GM19395 (cell line): ENCODE data around the gene DNMT3A.

ENCODE experiments used
- ATAC-seq: cut with Tn5 transposase; IDR thresholded peaks from one replicate; pipeline ENCODE4 v1.9.1; 2021; ENCODE audit warnings: mild to moderate bottlenecking, moderate library complexity; ENCODE audit not compliant: unreplicated experiment

The DNMT3A gene

DNA sequence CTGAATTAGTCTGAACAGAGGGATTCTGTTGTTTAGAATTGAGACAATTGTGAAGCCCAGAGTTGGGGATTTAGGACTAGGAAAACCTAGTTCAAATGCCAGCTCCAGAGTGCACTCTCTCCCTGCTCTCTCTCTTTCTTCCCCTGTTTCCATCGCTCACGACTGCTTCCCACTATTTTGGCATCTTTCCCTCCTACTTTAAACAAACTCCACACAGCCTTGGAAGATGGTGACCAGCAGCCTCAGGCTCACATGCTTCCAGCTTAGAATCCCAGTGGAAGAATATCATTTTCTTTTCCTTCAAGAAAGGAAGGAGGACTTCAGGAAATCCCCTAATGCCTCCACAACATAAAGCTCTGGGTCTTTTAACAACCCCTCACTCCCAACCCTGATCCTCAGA lies 6.1 kb upstream of the DNMT3A start:
- ATAC-seq, result no peak

DNA sequence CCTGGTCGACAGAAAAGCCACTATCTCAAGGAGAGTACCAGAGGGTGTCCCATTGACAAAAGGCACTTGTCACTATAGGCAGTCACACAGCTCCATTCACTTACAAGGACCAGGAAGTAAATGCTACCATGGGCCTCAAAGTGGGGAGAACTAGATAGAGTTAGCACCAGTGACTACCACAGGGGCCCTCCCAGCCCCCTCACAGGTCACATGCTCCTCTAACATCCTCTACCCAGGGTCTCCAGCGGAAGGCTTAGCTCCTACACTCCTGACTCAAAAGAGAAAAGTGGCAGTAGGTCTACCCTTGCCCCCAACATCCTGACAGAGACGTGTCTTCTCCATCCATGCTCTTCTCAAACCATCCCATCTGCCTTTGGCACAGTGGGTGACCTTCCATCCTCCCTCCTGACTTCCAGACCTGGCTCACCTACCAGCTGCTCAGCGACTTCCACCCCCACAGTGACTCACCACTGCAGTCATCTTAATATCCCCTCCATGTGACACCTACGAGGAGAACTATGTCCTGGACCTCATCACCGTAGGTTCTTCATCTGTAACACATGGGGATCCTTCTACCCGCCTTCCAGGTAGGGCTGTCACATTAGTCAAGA lies 5.6 kb upstream of the DNMT3A start:
- no peak for ATAC-seq

DNA sequence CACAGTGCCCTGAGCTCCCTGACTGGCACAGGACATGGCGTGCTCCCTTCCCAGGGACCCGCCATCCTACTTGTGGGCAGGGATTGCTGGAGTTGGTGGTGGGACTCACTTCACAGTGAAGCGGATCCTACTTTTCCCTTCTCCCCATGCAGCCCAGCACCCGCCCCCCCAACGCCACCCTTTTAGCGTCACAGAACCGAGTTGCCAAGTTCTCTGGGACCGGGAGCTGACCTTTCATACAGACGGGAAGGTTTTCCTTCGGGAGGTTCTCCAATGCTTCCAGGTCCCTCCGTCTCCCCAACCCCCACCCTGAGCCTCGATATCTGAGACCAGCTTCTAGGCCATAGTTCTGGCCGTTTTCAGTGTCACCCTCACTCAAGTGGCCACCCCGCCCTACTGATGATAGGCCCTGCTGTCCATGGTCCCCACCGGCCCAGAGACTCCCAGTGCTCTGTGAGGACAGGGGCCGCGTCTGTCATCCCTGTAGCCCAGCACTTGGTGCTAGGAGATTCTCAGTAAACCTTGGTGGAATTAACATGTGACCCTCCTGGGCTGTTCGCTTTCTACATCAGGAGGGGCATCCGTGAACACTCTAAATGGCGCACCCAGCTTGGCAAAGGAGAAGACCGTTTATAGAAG lies 1.6 kb upstream of the DNMT3A start:
- ATAC-seq, result no peak

DNA sequence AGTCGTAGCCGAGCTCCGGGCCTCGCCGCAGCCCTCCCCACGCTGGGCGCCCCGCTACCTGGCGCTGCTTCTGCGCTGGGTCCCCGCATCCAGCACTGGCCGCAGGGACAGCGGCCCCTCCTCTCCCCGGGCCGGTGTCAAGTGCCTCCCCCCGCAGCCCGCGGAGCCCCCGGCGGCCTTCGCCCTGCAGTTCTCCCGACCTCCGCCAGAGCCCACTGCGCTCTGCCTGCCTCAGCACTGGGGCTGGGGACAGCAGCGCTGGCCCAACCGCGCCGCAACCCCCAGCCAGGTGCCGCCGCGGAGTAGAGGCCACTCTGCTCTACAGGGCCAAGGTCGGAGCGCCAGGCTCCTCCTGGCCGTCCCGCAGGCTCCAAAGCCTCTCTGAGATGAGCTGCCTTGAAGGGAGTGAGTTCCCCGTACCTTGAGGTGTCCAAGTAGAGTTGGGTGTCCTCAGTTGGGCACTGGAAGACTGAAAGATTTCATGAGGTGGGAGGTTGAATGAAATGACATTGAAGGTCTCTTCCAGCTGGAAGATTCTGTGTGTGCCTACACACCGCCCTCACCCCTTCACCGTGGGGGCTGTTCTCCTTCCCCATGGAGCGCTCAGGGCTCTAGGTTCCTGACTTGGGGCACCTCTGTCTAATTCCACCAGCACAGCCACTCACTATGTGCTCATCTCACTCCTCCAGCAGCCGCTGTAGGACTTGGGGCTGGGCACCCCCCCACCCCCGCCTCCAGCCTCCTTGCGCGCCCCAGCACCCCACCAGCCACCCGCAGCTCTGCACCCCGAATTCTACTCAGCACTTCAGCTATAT lies 854 bp upstream of the DNMT3A start:
- ATAC-seq, result peak; percentile 80

DNA sequence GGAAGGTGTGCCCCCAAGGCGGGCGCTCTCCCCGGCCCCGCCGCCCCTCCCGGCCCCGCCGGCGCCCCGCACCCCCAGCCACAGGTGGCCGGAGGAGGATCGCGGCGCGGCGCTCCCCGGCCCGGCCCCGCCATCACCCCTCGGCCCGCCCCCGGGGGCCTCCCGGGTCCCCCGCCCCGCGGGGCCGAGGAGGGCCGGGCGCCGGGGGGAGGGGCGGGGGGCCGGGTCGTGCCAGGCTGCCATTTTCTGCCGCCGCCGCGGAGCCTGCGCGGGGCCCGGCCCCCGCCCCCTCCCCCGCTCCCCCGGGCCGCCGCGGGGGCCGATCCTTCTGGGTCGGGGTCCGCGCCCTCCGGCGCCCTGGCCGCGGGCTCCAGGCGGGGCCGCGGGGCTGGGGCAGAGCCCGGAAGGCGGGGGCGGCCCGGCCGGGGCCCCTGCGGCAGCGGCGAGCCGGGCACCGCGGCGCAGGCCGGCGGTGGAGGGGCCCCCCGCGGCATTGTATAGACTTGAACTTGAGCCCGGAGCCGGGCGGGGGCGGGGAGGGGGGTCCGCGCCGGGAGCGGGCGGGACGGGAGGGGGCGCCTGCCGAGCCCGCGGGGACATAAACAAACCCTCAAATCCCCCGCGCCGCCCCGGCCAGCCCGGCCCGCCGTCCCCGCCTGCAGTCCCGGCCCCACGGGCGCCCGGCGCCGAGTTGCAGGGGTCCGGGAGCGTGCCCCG lies 556 bp downstream of the DNMT3A start:
- no peak for ATAC-seq

DNA sequence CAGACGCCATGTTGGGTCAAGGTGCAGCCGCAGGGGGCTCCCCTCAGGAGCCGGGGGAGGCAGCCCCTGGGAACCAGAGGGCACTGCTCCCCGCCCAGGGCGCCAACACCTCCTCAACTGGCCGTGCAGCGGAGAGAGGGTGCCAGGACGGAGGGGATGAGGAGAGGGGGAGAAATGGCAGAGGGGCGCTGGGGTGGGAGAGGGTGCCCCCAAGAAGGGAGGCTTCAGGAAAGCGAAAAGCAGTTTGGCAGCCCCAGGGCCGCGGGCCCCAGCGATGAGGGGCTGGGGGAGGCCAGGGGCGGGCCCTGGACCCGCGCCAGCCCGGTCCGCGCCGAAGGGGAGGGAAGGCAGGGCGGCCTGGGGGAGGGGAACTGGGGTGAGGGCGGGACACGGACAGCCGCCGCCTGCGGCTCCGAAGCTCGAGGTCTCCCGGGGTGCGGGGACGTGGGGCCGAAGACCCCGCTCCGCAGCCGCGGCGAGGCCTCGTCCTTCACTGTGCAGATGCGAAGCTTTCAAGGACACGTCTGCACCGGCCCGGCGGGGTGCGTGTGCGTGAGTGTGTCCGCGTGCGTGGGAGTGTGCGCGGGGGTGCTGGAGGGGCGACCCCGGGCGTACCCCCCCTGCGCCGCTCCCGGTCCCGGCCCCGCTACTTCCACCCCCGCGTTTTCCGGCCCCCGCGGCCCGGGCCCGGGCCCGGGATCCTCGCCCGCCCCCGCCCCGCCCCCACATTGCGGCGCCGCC lies 1.4 kb downstream of the DNMT3A start:
- ATAC-seq, result no peak

DNA sequence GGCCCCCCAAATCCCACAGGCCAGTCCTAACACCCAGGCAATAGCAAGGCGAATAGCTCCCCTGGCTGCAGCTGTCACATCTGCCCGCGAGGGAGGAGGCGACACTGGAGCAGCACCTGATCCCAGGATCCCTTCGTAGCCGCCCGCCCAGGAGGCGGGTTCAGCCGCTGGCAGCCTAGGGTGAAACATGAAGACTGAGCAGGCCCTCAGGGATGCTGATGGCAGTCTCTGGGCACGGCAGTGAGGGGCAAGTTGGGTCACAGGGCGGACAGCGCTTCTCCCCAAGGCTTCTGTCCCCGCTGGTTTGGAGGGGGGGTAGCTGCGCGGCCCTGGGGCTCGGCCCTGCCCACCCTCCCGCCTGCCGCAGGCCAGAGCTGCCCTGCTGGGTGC lies 1.9 kb downstream of the DNMT3A start:
- no peak for ATAC-seq

DNA sequence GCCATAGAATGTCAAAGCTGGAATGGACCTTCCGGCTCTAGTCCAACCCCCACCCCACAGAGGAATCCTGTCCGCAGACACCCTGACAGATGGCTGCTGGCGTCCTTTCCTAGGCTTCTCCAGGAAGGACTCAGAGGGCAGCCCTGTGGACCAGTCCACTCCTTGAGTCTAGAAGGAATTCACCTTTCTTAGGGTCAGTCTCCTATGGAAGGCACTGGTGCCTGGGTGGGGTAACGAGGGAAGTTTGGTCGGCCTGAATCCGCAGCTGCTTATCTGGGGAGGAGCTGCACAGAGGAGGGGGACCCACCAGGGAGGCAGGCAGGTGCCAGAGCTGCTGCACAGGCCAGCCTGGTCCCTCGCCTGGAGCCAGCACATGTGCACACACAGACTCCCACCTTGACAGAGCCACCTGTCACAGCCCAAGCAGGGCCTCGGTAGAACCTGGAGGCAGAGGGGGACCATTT lies 2.5 kb downstream of the DNMT3A start:
- ATAC-seq, result no peak

DNA sequence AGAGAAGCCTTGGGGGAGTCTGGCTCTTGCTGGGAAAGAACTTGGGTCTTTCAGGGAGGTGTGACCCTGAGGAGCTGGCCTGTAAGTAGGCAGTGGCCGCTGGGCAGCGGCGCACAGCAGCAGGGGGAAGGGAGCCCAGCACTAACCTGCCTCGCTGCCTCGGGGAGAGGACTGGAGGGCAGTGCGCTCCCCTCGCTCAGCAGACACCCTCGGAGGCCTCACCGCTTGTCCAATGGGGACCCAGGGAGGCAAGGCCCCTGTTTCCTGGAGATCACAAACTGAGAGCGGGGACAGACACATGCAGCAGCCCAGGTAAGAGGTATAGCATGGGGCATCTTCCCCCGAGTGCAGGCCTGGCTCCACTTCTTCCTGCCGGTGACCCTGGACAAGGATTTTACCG lies 3.3 kb downstream of the DNMT3A start:
- no peak for ATAC-seq

DNA sequence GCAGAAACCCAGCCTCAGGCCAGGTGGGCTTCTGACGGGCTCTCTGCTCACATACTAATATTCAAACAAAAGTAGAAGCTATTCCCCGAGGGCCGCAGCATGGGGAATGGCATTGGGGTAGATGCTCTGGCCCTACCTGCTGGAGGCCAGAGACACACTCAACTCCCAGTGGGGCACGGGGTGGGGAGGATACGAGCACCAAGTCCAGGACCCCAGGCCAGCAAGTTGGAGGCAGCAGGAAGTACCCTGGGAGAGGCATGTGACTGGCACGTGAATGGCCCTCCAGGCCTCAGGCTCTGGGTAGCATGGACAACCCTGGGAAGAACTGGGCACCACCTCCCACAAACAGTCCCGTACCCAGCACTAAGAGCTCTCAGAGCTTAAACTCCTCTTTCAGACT lies 3.8 kb downstream of the DNMT3A start:
- no peak for ATAC-seq

DNA sequence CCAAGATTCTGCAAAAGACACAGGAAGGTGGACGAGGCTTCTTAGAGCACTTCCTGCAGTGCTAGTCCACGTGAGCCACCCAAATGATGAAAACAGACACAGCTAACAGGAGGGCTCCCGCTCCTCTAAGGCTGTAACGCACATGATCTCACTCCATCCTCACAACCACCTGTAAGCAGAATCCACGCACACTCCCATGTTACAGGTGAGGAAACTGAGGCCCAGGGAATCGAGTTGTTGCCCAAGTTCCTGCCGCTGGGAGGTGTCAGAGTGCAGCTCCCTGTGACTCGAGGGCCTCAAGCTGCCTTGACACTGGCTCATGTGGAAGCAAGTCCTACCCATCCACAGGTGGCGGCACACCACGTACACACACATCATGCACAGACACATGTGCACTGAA lies 4.4 kb downstream of the DNMT3A start:
- no peak for ATAC-seq

DNA sequence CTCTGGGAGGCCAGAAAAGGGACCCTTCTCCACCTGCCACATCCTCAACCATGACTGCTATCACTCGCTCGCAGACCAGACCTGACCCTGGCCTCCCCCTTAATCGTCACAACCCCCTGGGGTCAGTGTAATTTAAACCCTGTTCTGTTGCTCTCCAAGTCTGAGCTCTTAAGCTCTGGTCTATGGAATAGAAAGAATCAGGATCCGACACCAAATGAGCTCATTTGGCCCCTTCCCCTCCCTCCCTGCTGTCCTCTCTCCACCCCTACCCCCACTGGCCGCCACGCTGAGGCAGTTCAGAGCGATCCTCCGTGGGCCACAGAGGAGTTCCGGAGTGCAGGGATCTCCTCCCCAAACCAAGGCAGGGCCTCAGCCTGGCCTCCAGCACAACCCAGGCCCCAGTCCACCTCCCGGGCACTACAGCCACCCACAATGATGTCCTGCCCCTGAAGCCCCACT lies 5.3 kb downstream of the DNMT3A start:
- ATAC-seq, result no peak

DNA sequence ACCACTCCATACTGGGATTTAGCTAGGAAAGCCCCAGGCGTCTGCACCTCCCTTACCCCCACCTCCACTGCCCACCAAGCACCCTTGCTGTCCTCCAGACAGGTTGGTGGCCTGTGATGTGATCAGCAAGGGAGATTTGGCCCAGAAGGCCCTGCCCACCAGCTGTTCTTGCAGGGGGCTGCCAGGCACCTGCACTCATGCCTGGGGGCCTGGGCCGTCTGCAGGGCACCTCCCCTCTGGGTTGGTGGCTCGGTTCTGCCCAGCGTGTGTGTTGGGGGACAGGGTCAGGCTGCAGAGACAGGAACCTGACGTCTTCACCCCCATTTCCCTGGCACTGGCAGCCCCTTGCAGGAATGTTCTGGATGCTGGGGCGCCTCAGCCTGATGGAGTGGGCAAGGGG lies 5.8 kb downstream of the DNMT3A start:
- no peak for ATAC-seq

DNA sequence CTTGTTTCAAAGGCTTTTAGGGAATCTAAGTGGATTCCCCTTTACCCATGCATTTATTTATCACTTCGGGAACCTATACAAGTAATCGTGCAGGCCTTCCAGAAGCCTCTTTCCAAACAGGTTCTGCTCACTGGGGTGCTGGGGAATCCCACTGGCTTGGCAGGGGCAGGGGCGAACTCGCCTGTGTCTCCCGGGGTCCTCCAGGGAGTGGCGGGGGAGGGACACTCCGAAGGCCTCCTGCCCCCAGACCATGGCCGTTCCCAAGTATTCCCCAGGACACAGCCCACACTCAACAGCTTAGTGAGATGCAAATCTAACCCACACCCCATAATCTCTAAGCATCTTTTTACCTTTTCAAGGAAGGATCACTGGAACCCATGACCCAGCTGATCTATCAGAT lies 6.5 kb downstream of the DNMT3A start:
- ATAC-seq, result no peak

DNA sequence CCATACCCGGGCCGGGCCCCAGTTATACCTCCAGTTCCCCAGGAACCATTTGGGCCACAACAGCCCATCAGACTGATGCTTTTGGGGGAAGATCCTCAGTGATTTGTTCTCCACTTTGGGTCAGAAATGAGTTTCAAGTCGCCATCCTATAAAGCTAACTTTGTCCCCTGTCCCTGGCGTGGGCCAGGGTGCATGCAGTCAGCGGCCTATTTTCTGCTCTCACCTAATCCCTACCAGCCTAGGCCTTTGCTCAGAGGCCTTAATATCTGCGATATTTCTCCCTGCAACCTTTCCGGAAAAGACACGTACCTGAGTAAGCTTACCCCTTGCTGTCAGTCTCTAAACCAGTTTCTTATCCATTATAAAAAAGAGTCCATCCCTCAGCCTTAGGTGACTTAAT lies 7.2 kb downstream of the DNMT3A start:
- no peak for ATAC-seq

DNA sequence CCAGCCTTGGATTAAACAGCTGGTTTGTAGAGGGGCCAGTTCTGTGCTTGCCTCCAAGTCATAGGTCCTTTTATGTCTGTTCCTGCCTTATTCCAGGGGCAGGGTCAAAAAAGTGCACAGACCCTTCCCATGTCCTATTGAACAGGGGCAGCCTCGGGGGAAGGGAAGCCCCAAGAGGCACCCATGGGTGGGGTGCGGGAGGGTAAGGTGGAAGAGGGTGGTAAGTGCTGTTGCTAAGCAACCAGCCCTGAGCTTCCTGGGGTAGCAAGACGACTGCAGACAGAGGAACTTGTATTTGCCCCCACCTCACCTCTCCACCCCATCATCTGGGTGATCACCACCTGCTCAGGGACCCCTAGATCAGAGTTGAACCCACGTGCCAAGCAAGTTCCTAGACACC lies 7.7 kb downstream of the DNMT3A start:
- no peak for ATAC-seq

DNA sequence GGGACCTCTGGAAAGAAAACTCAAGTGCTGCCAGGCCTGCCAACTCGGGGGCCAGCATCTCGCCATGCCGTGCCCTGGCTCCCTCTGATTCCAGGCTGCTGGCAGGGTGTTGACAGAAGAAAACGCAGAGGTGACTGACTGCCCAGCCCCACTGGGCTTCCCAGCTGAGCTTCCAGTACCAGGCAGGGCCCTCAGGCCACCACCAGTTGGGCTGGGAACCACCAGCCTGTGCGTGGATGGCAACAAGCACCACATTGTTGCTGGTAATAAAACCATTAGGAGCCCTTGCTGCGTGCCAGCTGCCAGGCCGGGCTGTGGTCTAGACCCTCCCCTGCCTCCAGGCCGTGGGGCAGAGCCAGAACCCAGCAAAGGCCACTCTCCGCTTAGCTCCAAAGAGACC lies 9.2 kb downstream of the DNMT3A start:
- ATAC-seq, result no peak

DNA sequence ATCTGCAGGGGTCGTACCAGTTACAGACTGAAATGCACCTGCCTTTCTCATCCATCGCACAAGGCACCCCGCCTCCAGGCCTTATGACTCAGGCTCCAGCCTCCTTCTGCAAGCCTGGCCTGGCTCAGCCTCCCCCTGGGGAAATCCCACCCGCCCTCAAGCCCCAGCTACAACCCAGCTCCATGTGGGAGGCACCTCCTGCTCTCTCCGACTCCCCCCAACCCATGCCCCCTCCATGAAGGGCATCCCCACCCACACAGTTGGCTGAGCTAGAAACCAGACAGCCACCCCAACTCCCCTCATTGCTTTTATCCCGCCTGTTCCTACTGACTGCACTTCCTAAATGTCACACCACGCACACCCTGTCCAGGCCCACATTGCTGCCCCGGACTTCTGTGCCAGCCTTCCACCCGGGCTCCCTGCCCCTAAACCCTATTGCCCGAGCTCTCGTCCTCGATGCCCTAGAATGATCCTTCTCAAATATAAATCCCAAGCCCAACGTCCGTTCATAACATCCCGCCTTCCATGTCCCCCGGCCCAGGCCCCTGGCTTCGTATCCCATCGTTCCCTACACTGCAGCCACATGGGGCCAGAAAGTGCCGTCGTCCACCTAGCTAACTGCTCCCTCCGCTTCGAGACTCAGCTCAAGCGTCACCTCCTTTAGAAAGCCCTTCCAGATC lies 9.9 kb downstream of the DNMT3A start:
- no peak for ATAC-seq

DNA sequence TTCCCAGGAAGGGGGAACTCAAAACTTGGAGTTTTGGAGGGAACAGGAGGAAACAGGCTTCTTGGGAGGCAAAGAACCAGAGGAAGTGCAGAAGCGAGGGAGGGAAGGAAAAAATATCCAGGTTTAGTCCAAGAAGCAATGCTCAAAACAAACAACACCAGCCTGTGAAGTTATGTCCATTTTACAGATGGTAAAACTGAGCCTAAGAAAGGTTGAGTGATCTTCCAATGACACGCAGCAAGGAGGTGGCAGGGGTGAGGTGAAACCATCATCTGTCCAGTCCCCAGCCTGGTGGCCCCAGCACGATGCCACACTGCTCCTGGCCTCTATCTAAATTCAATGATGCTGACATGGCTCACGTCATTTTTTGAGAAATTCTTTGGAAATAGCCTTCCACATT lies 10.8 kb downstream of the DNMT3A start:
- no peak for ATAC-seq

DNA sequence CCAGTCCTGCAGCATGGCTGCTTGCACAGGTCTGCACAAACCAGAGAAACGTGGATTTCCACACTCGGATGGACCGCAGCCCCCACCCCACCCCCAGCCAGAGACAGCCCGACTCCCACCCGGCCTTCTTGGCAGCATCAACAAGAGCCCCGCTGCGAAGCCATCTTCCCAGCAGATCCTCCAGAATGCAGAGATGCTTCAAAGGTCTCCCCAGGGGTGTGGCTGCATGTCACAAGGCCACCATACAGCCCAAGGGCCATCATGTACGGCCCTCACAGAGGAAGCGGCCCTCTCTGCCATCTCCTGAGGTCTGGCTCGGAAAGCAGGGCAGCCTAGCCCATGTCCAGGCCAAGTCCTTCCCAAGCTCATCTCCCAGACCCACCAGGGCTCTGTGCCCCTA lies 11.5 kb downstream of the DNMT3A start:
- no peak for ATAC-seq
